Activated naive CD8-positive, alpha-beta T cell treated with anti-CD3 and anti-CD28 coated beads for 36 hours (primary cell): ENCODE results near the gene CFAP68. TPM values are rescaled to one million over a fixed set of nuclear protein-coding genes. Genes with fewer than 3 reads are reported as not detected.

ENCODE experiments used
- DNase-seq: peaks from one replicate; pipeline ENCODE4 v3.0.0; 2021
- H3K27ac Mint-ChIP-seq: one replicate; pipeline ENCODE4 v1.8.0; 2022; ENCODE audit warnings: mild to moderate bottlenecking, moderate library complexity, mixed read lengths
- H3K27me3 Mint-ChIP-seq: one replicate; pipeline ENCODE4 v1.8.0; 2022; ENCODE audit warnings: mild to moderate bottlenecking, mixed read lengths
- H3K36me3 Mint-ChIP-seq: one replicate; pipeline ENCODE4 v1.8.0; 2021; ENCODE audit warnings: mild to moderate bottlenecking, mixed read lengths
- H3K4me1 Mint-ChIP-seq: one replicate; pipeline ENCODE4 v1.8.0; 2021; ENCODE audit warnings: mixed read lengths
- H3K4me3 Mint-ChIP-seq: one replicate; pipeline ENCODE4 v1.8.0; 2022; ENCODE audit warnings: mild to moderate bottlenecking, moderate library complexity, mixed read lengths
- H3K9me3 Mint-ChIP-seq: one replicate; pipeline ENCODE4 v1.8.0; 2022; ENCODE audit warnings: mixed read lengths
- total RNA-seq, 2 experiments: library from RNA; stranded (reverse); gene quantifications; one replicate each; pipeline ENCODE4 v1.2.3, GENCODE V29; 2021

Gene CFAP68
- total RNA-seq: 10 to 100 TPM; 45.8 to 47.0 TPM

DNA sequence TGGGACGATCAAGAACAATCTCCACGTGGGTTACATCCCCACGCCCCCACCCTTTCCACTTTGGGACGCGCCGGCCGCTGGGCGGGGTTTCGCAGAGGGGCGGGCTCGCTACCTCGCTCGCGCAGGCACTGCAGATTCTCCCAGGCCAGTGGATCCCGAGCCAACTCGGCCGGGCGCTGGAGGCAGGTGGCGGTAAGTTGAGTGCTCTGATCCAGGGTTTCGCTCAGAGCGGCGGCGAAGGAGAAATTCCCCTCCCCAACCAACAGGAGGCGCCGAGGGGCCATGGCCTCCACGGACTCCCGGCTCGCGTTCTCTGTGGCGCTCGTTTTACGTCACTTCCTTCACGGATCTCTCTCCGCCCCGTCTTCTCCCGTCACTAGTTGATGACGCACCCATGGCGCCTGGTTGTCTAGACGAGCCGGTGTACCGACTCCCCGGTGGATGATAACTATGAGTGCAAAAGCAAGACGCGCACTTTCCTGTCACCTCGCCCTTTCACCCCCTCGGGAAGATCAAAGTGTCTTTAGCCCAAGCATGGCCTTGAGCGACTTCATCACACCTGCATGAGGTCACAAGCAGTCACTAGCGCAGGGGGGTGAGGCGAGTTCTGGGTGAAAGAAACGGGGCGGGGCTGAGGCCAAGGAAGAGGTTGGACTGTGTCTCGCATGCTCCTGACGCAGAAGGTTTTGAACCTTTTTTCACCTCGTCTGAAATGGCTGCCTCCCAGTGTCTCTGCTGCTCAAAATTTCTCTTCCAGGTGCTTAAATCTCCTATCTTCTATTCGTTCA, at the start of gene CFAP68, which contains the start of gene FDXACB1:
Gene CFAP68 (plus strand): TSS at position 693 of the 788 bp plus-strand sequence. CDS start 20 bp downstream, at position 713.
Gene FDXACB1 (minus strand): TSS at position 317 of the 788 bp plus-strand sequence. CDS start 33 bp downstream, at position 284.
- Mint-ChIP-seq H3K36me3 (peaks cover 8% of the 10 kb centered on the region), H3K27ac (peak within 1 kb of the TSS; percentile 98), H3K4me3 (peak within 1 kb of the TSS; percentile 88), H3K27me3 (no peaks in the 10 kb centered on the region), H3K4me1 (peaks cover 8% of the 10 kb centered on the region), H3K9me3 (no peaks in the 10 kb centered on the region)
- peak; percentile 94 for DNase-seq

- Mint-ChIP-seq H3K27me3 (no peaks in the 10 kb centered on the region), H3K4me1 (peaks cover 30% of the 10 kb centered on the region), H3K36me3 (peaks cover 25% of the 10 kb centered on the region), H3K4me3 (no peak overlapping the region), H3K27ac (no peak overlapping the region), H3K9me3 (no peaks in the 10 kb centered on the region)
- DNase-seq: no peak
These were observed 45.8 kb upstream of the CFAP68 start for GRCh38 chr11:111833524-111833923.

- no peaks in the 10 kb centered on the region for H3K9me3 Mint-ChIP-seq
- no peak for DNase-seq
- no peak overlapping the region for H3K4me3 Mint-ChIP-seq
- H3K4me1 Mint-ChIP-seq: peaks cover 19% of the 10 kb centered on the region
- peaks cover 21% of the 10 kb centered on the region for H3K36me3 Mint-ChIP-seq
- no peak overlapping the region for H3K27ac Mint-ChIP-seq
- H3K27me3 Mint-ChIP-seq: no peaks in the 10 kb centered on the region
These were observed 44.7 kb upstream of the CFAP68 start for GRCh38 chr11:111834432-111835163.

DNA sequence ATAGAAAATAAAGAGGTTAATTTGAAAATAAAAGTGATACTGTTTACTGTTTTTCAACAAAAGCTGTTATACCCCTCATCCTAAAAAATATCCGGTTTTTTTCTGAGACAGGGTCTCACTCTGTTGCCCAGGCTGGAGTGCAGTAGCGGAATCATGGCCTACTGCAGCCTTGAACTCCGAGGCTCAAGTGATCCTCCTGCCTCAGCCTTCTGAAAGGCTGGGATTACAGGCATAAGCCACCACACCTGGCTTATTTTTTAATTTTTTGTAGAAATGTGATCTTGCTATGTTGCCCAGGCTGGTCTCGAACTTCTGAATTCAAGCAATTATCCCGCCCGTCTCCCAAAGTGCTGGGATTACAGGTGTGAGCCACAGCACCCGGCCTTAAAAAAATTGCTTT, 43.7 kb upstream of the CFAP68 start:
- Mint-ChIP-seq H3K36me3 (peaks cover 18% of the 10 kb centered on the region), H3K27ac (no peak overlapping the region), H3K9me3 (no peaks in the 10 kb centered on the region), H3K4me3 (no peak overlapping the region), H3K4me1 (peaks cover 12% of the 10 kb centered on the region), H3K27me3 (no peaks in the 10 kb centered on the region)
- DNase-seq: no peak

GRCh38 chr11:111836162-111836561, 43.2 kb upstream of the CFAP68 start:
- Mint-ChIP-seq H3K4me3 (no peak overlapping the region), H3K4me1 (peaks cover 14% of the 10 kb centered on the region), H3K27ac (no peak overlapping the region), H3K9me3 (no peaks in the 10 kb centered on the region), H3K27me3 (no peaks in the 10 kb centered on the region), H3K36me3 (peaks cover 18% of the 10 kb centered on the region)
- DNase-seq: no peak

DNA sequence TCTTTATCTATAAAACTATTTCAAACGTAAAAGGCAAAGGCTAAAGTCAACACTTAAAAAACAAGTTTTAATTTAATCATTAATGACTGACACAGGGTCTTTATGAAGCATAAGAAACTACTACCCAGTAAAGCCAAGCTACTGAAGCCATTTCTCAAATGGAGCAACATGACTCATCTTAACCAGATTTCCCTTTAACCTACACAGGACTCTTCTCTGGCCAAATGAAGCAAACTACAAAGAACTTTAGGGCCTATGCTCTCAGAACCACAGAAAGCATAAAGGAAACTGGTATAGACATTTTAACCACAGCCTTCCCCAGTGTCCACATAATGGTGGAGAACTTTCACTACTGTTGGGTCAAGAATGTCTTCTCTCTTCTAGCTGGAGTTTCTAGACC, 42.6 kb upstream of the CFAP68 start:
- Mint-ChIP-seq H3K27ac (peak overlapping the region; percentile 14), H3K4me3 (no peak overlapping the region), H3K4me1 (peaks cover 18% of the 10 kb centered on the region), H3K36me3 (peaks cover 18% of the 10 kb centered on the region), H3K9me3 (no peaks in the 10 kb centered on the region), H3K27me3 (no peaks in the 10 kb centered on the region)
- no peak for DNase-seq

GRCh38 chr11:111837366-111837891, 41.9 kb upstream of the CFAP68 start:
- H3K4me1 Mint-ChIP-seq: peaks cover 18% of the 10 kb centered on the region
- H3K4me3 Mint-ChIP-seq: no peak overlapping the region
- H3K27ac Mint-ChIP-seq: no peak overlapping the region
- no peak for DNase-seq
- H3K27me3 Mint-ChIP-seq: no peaks in the 10 kb centered on the region
- H3K36me3 Mint-ChIP-seq: peaks cover 18% of the 10 kb centered on the region
- no peaks in the 10 kb centered on the region for H3K9me3 Mint-ChIP-seq

GRCh38 chr11:111838054-111838453, 41.3 kb upstream of the CFAP68 start:
- Mint-ChIP-seq H3K9me3 (no peaks in the 10 kb centered on the region), H3K36me3 (peaks cover 18% of the 10 kb centered on the region), H3K4me1 (peaks cover 18% of the 10 kb centered on the region), H3K27ac (no peak overlapping the region), H3K27me3 (no peaks in the 10 kb centered on the region), H3K4me3 (no peak overlapping the region)
- DNase-seq: no peak

DNA sequence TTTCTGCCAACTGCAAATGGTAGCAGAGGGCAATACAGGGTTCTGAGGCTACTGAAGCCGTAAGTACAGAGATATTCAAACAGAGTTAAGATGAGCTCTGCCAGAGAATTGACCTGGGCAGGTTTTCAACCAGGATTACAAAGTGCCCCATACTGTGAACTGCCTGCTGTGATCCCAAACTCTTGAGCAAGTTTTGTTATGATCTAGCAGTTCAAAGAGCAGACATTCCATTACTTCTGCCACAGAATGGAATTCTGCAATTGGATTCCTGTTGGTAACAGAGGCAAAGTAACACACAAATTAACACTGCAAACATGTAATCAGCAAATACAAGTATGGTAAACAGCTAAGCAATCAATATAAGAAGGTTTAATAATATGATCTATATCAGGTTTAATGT, 39.2 kb upstream of the CFAP68 start:
- no peak for DNase-seq
- Mint-ChIP-seq H3K36me3 (peaks cover 18% of the 10 kb centered on the region), H3K27ac (no peak overlapping the region), H3K4me1 (peaks cover 18% of the 10 kb centered on the region), H3K4me3 (no peak overlapping the region), H3K27me3 (no peaks in the 10 kb centered on the region), H3K9me3 (no peaks in the 10 kb centered on the region)

DNA sequence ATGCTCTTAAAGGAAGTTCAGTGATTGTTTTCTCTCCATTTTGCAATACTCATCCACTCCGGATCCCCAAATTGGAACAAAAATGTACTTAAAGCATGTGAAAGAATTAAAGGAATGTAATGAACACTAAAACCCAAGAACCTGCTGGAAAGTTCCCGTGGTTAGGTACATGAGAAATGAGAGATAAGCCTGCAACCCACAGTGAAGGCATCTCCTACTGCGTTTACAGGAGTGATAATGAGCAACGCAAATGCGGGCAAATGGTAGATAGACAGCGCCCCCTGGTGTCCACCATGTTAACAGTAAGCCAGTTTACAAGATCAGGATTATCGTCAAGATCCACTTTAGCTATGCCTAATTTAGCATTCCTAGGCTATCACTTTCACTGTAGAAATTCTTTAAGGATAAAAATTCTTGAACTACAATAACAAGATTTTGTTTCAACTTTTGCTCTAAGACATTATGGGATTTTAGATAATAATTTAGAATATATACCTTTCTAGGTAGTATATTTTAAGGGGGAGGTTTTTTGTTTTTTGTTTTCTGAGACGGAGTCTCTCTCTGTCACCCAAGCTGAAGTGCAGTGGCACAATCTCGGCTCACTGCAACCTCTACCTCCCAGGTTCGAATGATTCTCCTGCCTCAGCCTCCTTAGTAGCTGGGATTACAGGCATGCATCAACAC, 37.8 kb upstream of the CFAP68 start:
- no peak overlapping the region for H3K27ac Mint-ChIP-seq
- peak; percentile 68 for DNase-seq
- H3K27me3 Mint-ChIP-seq: no peaks in the 10 kb centered on the region
- no peak overlapping the region for H3K4me3 Mint-ChIP-seq
- no peaks in the 10 kb centered on the region for H3K9me3 Mint-ChIP-seq
- peaks cover 13% of the 10 kb centered on the region for H3K36me3 Mint-ChIP-seq
- peaks cover 16% of the 10 kb centered on the region for H3K4me1 Mint-ChIP-seq

DNA sequence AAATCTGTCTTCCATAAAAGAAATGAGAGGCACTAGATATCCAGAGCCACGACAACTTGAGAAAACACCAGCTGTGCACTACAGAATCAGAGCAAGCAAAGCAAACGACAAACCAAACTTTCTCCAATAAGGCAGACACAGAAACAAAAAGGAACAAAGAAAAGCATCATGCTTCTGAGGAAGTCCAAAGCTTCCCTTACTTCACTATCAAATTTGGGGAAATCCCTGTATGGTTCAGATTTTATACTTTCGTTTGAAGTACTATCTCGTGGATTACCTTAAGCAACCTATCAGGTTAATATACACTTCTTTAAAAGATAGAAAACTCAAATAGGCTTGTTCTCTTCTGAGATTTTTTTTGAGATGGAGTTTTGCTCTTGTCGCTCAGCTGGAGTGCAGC, 35.7 kb upstream of the CFAP68 start:
- Mint-ChIP-seq H3K4me1 (peaks cover 7% of the 10 kb centered on the region), H3K4me3 (no peak overlapping the region), H3K9me3 (no peaks in the 10 kb centered on the region), H3K27me3 (no peaks in the 10 kb centered on the region), H3K36me3 (peaks cover 8% of the 10 kb centered on the region), H3K27ac (no peak overlapping the region)
- DNase-seq: no peak

DNA sequence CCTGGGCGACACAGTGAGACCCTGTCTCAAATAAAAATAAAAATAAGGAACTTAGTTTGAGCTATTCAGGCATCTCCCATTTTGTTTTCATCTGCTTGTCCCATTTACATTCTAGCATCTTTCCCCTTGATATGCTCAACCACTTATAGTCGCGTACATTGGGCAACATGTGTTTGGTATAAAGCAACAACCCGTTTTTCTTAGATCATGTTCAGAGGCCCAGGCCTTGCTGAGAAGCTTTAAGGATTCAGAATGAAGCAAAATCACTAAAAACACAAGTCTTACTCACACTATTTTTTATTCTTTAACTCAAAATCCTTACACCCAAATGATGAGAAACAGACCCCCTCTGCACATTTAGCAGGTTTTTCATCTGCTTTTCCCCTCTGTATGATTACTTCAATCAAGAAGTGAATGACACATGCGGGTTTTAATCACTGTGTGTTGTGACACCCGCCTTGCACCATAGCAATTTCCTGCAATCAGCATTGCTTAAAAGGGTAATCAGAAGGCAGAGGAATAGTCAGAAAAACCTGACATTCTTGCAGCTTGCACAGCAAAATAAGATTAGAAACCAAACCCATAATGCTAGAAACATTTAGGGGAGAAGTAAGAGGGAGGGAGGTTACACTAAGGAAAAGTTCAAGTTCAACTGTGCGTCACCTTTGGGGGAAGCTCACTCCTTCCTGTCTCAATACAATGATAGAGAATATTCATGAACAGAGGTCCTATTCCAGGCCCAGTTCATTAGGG, 33.9 kb upstream of the CFAP68 start:
- H3K36me3 Mint-ChIP-seq: peaks cover 14% of the 10 kb centered on the region
- DNase-seq: no peak
- H3K27ac Mint-ChIP-seq: no peak overlapping the region
- H3K4me3 Mint-ChIP-seq: no peak overlapping the region
- no peaks in the 10 kb centered on the region for H3K9me3 Mint-ChIP-seq
- H3K27me3 Mint-ChIP-seq: no peaks in the 10 kb centered on the region
- peaks cover 7% of the 10 kb centered on the region for H3K4me1 Mint-ChIP-seq

- Mint-ChIP-seq H3K4me1 (peaks cover 5% of the 10 kb centered on the region), H3K27me3 (no peaks in the 10 kb centered on the region), H3K36me3 (peaks cover 18% of the 10 kb centered on the region)
These were observed 33.3 kb upstream of the CFAP68 start for GRCh38 chr11:111846063-111846462.

GRCh38 chr11:111846636-111847035, 32.7 kb upstream of the CFAP68 start:
- no peak for DNase-seq
- Mint-ChIP-seq H3K4me1 (no peaks in the 10 kb centered on the region), H3K27ac (no peak overlapping the region), H3K36me3 (peaks cover 19% of the 10 kb centered on the region), H3K9me3 (no peaks in the 10 kb centered on the region), H3K4me3 (no peak overlapping the region), H3K27me3 (no peaks in the 10 kb centered on the region)

More at GRCh38 chr11:111846063-111846462, 33.3 kb upstream of the CFAP68 start:
- no peak overlapping the region for H3K27ac Mint-ChIP-seq
- H3K4me3 Mint-ChIP-seq: no peak overlapping the region
- no peak for DNase-seq
- H3K9me3 Mint-ChIP-seq: no peaks in the 10 kb centered on the region
